IPS-18a (cell line): Measurements from ENCODE around the gene PDCD6IP.

ENCODE experiments used
- H3K27ac ChIP-seq: one replicate; pipeline ENCODE4 v1.5.1; 2013; ENCODE audit warnings: low read length
- H3K27me3 ChIP-seq: one replicate; pipeline ENCODE4 v1.6.1; 2013; ENCODE audit warnings: mild to moderate bottlenecking, low read length; ENCODE audit not compliant: control insufficient read depth, insufficient read depth
- H3K36me3 ChIP-seq: one replicate; pipeline ENCODE4 v1.6.1; 2013; ENCODE audit warnings: low read depth, low read length; ENCODE audit not compliant: control insufficient read depth
- H3K4me1 ChIP-seq: one replicate; pipeline ENCODE4 v1.6.1; 2013; ENCODE audit warnings: low read depth, low read length; ENCODE audit not compliant: control insufficient read depth
- H3K4me3 ChIP-seq: one replicate; pipeline ENCODE4 v1.5.1; 2013; ENCODE audit warnings: low read length
- H3K9ac ChIP-seq: one replicate; pipeline ENCODE4 v1.6.1; 2013; ENCODE audit warnings: mild to moderate bottlenecking, low read length, moderate library complexity
- H3K9me3 ChIP-seq: one replicate; pipeline ENCODE4 v1.6.1; 2013; ENCODE audit warnings: low read depth, low read length; ENCODE audit not compliant: control insufficient read depth

Gene PDCD6IP

DNA sequence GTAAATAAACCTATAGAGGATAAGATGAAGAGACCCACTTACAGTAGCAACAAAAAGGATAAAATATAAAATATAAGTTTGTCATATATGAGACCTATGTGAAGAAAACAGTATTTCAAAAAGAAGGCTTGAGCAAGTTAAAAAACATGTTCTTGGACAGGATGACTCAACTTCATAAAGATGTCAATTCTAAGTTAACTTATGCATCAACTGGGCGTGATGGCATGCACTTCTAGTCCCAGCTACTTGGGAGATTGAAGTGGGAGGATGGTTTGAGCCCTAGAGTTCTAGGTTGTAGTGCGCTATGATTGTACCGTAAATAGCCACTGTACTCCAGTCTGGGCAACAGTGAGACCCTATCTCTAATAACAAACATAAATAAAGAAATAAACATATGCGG is 59.7 kb downstream of the PDCD6IP start:
- Histone ChIP-seq H3K4me3 (no peak overlapping the region), H3K9me3 (no peaks in the 10 kb centered on the region), H3K9ac (no peak overlapping the region), H3K27me3 (no peaks in the 10 kb centered on the region), H3K36me3 (peaks cover 8% of the 10 kb centered on the region), H3K27ac (no peak overlapping the region), H3K4me1 (no peaks in the 10 kb centered on the region)

DNA sequence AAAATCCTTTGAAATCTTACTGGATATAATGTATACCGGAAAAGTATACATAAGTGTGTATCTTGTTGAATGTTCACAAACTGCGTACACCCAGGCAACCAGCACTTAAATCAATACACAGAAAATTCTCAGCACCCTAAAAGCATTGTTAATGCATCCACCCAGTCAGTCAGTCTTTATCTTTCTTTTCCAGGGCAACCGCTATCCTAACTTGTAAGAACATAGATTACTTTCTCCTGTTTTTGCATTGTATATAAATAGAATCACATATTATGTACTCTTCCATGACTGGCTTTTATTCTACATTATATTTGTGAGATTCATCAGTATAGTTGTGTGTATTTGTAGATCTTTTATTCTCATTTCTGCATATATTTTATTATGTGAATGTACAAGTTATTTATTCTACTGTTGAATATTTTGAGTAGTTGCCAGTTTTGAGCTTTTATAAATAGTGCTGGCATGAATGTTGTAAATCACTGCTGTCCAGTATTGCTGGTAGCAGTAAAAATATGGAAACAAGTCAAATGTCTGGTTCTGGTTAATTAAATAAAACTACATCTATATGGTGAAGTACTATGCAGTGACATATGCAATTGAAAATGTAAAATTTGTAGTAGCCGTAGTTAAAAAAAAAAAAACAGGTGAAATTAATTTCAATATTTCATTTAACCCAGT is 62.1 kb downstream of the PDCD6IP start:
- Histone ChIP-seq H3K4me1 (no peaks in the 10 kb centered on the region), H3K9ac (no peak overlapping the region), H3K9me3 (no peaks in the 10 kb centered on the region), H3K36me3 (peaks cover 21% of the 10 kb centered on the region), H3K27me3 (no peaks in the 10 kb centered on the region), H3K27ac (no peak overlapping the region), H3K4me3 (no peak overlapping the region)

DNA sequence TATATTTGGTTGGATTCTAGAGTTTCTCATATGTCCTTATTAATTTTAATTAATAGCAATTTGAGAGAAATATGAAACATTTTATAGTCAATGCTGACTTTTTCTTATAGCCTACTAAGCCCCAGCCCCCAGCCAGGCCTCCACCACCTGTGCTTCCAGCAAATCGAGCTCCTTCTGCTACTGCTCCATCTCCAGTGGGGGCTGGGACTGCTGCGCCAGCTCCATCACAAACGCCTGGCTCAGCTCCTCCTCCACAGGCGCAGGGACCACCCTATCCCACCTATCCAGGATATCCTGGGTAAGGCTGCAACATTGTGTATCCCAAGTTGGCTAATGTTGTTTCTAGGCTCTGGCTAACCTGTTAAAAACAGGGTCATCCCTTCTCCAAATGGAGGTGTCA is 66.7 kb downstream of the PDCD6IP start:
- H3K36me3 ChIP-seq, result peaks cover 30% of the 10 kb centered on the region
- H3K4me3 ChIP-seq, result no peak overlapping the region
- no peak overlapping the region for H3K27ac ChIP-seq
- no peaks in the 10 kb centered on the region for H3K9me3 ChIP-seq
- no peak overlapping the region for H3K9ac ChIP-seq
- no peaks in the 10 kb centered on the region for H3K27me3 ChIP-seq
- H3K4me1 ChIP-seq, result no peaks in the 10 kb centered on the region

DNA sequence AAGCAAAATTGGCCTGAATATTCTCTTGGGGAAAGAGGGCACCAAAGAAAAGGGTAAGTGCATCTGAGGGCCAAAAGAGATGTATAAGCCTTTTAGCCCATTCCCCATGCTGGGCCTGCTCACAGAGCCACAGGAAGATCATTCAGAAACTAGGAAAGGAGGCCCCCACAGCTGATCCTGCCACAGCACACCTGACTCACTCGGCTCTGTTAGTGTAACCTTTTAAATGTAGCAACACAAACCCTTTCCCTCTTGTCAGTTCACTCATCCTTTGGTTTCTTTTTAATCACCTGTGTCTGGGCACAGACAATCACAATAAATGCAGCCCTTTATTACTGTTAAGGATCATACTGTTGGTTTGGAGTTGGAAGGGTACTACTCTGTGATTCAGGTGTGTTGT is 69.9 kb downstream of the PDCD6IP start:
- no peak overlapping the region for H3K9ac ChIP-seq
- H3K36me3 ChIP-seq, result peaks cover 28% of the 10 kb centered on the region
- no peaks in the 10 kb centered on the region for H3K4me1 ChIP-seq
- H3K27ac ChIP-seq, result no peak overlapping the region
- H3K27me3 ChIP-seq, result no peaks in the 10 kb centered on the region
- H3K4me3 ChIP-seq, result no peak overlapping the region
- no peaks in the 10 kb centered on the region for H3K9me3 ChIP-seq

DNA sequence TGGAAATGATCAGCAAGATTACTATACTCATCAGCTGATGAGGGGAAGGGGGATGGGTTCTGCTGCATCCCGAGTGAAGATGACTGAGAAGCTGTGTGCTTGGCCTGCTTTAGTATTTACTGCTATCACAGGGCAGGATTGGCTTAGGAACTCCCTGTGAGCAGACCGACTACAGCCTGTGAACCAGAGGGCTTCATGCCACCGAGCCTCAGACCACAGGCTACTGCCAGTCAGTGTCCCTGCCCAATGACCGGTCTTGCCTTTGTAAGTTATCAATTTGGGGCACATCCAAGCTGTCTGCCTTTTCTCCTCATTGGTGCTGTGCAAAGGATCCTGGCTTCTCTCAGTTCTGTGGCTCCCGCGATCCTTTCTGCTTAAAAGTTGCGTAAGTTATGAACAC is 71.5 kb downstream of the PDCD6IP start:
- H3K36me3 ChIP-seq, result peaks cover 18% of the 10 kb centered on the region
- H3K27ac ChIP-seq, result no peak overlapping the region
- no peak overlapping the region for H3K4me3 ChIP-seq
- H3K9ac ChIP-seq, result no peak overlapping the region
- no peaks in the 10 kb centered on the region for H3K4me1 ChIP-seq
- no peaks in the 10 kb centered on the region for H3K27me3 ChIP-seq
- no peaks in the 10 kb centered on the region for H3K9me3 ChIP-seq

DNA sequence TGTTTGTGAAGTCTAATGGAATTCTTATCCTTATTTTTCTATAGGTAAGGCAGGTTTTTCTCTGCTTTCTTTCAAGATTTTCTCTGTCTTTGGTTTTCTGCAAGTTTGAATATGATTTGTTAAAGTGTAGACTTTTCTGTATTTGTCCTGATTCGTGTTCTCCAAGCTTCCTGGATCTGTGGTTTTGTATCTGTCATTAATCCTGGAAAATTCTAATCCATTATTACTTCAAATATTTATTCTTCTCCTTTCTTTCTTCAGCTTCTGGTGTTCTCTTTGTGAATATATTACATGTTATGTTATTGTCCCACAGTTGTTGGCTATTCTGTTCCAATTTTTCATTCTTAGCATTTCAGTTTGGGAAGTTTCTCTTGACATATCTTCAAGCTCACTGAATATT is 76.4 kb downstream of the PDCD6IP start:
- Histone ChIP-seq H3K27ac (no peak overlapping the region), H3K36me3 (no peaks in the 10 kb centered on the region), H3K4me1 (peaks cover 9% of the 10 kb centered on the region), H3K9ac (no peak overlapping the region), H3K27me3 (no peaks in the 10 kb centered on the region), H3K9me3 (no peaks in the 10 kb centered on the region), H3K4me3 (no peak overlapping the region)

DNA sequence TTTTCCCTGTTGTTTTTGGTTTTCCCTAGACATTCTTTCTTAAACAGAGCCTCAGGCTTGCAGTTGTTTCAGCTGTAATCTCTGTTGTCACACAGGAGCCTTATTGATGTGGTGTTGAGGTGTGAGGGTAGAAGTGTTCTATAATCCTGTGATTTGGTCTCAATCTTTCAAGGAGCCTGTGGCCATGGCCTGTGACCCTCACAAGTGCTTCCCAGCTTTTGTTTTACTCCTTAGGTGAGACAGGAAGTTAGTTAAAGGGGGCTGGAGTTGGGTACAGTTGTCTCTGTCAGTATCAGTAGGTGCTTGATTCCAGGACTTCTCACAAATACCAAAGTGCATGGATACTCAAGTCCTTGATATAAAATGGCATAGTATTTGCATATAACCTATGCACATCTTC is 77.2 kb downstream of the PDCD6IP start:
- no peak overlapping the region for H3K4me3 ChIP-seq
- no peaks in the 10 kb centered on the region for H3K36me3 ChIP-seq
- no peaks in the 10 kb centered on the region for H3K9me3 ChIP-seq
- no peaks in the 10 kb centered on the region for H3K27me3 ChIP-seq
- H3K4me1 ChIP-seq, result peaks cover 16% of the 10 kb centered on the region
- H3K27ac ChIP-seq, result no peak overlapping the region
- no peak overlapping the region for H3K9ac ChIP-seq

DNA sequence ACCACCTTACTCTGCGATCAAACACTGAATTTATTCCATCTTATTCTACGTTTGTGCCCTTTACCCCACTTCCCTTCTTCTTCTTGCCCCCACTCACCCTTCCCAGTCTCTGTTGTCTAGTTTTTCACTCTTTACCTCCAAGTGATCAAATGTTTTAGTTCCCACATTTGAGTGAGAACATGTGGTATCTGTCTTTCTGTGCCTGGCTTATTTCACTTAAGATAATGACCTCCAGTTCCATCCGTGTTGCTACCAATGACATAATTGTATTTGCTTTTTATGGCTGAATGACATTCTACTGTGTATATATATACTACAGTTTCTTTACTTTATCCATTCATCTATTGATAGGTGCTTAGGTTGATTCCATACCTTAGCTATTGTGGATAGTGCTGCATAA is 78.8 kb downstream of the PDCD6IP start:
- Histone ChIP-seq H3K9ac (no peak overlapping the region), H3K9me3 (no peaks in the 10 kb centered on the region), H3K27me3 (no peaks in the 10 kb centered on the region), H3K27ac (no peak overlapping the region), H3K4me3 (no peak overlapping the region), H3K36me3 (no peaks in the 10 kb centered on the region), H3K4me1 (peaks cover 16% of the 10 kb centered on the region)

DNA sequence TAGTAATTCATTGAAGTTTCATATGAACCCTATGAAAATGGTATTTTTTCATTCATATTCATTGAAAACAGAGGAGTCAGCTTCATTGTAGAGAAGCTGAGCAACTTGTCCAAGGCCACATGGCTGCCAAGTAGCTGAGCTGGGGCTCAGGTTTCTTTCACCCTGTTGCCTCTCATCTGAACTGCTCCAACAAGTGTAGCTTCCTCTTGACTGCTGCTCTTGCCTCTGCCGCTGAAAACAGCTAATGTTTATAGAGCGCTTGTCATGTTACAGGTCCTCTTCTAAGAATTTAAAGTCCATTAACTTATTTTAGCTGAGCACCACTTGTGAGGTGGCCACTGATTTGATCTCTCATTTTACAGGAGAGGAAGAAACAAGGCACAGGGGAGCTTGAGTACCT is 81.1 kb downstream of the PDCD6IP start:
- Histone ChIP-seq H3K27me3 (no peaks in the 10 kb centered on the region), H3K27ac (no peak overlapping the region), H3K9ac (no peak overlapping the region), H3K4me1 (peaks cover 16% of the 10 kb centered on the region), H3K9me3 (no peaks in the 10 kb centered on the region), H3K4me3 (no peak overlapping the region), H3K36me3 (no peaks in the 10 kb centered on the region)

DNA sequence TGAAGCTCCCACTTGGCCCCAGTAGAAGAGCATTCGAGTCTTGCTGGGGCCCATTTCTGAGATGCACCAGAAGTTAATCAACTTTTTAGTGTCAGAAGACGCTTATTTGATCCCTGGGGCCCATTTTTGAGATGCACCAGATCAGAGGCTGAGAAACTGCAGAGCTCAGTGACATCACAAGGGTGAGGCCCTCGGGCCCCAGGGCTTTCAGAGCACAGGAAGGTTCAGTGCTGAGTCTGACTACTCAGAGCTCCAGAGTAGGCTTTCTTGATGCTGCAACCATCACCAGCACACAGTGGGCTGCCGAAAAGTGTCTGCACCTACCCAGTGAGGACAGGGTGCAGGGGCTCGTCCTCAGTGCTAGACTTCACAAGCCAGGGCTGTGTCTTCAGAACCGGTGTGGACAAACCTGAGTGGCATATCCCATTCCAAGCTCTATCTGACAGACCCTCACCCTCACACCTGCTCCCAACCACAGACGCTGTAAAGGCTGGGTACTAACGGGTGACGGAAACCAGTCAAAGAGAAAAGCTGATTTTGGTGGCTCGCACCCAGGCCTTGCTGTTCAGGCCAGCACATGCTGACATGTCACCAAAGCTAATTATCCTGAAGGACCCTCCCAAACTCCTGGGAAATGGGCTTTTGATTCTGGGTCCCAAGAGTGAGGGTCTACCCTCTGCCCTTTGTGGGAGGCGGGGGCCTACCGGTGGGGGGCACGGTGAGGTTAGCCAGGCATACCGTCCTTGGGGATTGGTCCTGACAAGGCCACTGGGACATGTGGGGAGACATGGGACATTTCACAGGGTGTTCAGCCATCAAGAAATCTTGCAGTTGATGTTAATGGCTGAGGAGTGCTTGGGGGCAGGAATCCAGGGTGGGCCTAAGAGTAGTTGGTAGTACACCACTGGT is 83.0 kb downstream of the PDCD6IP start:
- H3K4me3 ChIP-seq, result no peak overlapping the region
- H3K4me1 ChIP-seq, result peaks cover 13% of the 10 kb centered on the region
- no peak overlapping the region for H3K9ac ChIP-seq
- no peaks in the 10 kb centered on the region for H3K36me3 ChIP-seq
- H3K27ac ChIP-seq, result no peak overlapping the region
- H3K9me3 ChIP-seq, result no peaks in the 10 kb centered on the region
- no peaks in the 10 kb centered on the region for H3K27me3 ChIP-seq

DNA sequence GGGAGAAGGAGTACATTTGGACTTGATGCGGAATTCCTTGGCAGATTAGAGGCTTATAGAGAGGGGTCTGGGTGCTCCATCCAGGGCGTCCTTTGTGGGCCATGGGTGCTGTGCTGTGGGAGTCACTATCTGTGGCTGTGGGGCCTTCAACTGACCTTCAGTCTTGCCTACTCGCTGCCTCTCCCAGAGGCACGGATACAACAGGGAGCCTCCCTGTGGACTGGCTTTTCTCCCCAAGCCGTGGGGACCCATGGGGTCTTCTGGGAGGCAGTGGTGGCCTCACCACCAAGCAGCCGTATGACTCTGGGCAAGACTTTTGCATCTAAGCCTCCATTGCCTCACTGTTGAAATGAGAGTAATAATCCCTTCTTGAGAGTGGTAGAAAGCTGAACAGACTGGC is 83.9 kb downstream of the PDCD6IP start:
- H3K9ac ChIP-seq, result no peak overlapping the region
- H3K4me3 ChIP-seq, result no peak overlapping the region
- no peaks in the 10 kb centered on the region for H3K36me3 ChIP-seq
- H3K4me1 ChIP-seq, result peaks cover 13% of the 10 kb centered on the region
- no peak overlapping the region for H3K27ac ChIP-seq
- no peaks in the 10 kb centered on the region for H3K9me3 ChIP-seq
- H3K27me3 ChIP-seq, result no peaks in the 10 kb centered on the region

DNA sequence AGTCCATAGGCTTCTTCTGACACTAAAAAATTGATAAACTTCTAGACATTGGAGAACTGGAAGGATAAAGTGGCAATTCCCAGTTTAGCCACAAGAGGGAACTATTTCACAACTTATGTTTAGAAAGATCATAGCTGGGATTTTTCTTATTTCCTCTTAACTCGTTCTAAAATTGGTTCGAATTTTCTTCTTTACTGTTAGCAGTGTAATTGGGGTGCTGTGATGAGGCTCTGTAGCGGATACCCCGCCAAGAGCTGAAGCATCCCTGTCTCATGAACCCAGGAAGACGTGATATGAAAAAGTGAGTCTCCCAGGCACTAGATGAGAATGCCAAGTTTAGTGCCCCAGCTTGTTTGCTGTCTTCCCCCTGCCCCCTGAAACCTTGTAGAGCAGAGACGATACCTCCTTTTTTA is 85.1 kb downstream of the PDCD6IP start:
- Histone ChIP-seq H3K27me3 (no peaks in the 10 kb centered on the region), H3K9me3 (no peaks in the 10 kb centered on the region), H3K36me3 (no peaks in the 10 kb centered on the region), H3K9ac (no peak overlapping the region), H3K4me1 (peaks cover 13% of the 10 kb centered on the region), H3K4me3 (peak overlapping the region; percentile 18), H3K27ac (no peak overlapping the region)
